ENCODE results near the gene TRAF2. TPM values are rescaled to one million over a fixed set of nuclear protein-coding genes. Genes with fewer than 3 reads are reported as not detected.

Gene TRAF2
- total and polyA plus RNA-seq, 2 donors (not counting 1 experiment from before 2014, with no cell fraction given): 25.5 to 54.5 TPM

DNA sequence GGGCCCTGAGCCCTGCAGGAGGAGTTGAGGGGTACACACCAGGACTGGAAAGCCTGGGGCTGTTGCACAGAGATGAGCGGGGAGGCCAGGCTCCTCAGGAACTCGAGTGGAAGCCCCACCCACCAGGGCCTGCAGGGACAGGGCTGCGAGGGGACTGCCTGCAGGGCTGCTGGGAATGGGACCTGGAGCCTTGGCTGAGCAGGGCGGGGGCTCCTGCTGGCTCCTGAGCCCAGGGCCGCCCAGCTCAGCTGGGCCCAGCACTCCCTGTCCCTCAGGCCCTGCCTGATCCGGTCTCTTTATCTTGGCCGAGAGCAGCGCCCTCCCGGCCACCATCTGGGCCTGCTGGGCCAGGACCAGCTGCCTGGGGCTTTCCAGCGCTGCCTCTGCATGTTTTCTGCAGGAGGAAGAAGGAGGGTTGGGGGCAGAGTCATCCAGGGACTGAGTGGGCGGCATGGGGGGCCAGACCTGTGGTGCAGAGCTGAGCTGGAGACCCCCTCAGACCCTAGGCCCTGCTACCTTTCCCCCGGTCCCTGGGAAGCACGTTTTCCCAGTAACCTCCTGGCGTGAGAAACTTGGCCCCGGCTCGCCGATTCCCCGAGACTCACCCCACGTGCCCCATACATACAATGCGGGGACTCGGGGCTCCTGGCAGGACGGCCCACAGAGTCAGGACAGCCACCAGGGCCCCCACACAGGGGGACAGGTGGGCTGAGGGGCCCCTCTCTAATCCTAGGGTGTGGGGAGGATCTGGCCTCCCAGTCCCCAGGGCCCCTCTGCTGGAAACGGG, 75.2 kb downstream of the TRAF2 start:
- TF ChIP-seq EZH2 (IDR thresholded peaks at IDR 0.05; ENCODE audit: borderline replicate concordance, insufficient read depth, low read depth, low read length, poor library complexity, severe bottlenecking) (no peak), CTCF (IDR thresholded peaks at IDR 0.05) (no peak)
- peaks cover 0 to 2% (median 0%) of the 10 kb centered on the region in 3 donors for H3K9me3 ChIP-seq (ENCODE audit: control extremely low read depth in 1 of 3, control insufficient read depth in 2 of 3, insufficient read depth in 1 of 3, low read length in 2 of 3)
- H3K36me3 ChIP-seq (replicated peaks in 1 of 2; ENCODE audit: control extremely low read depth in 1 of 2, control insufficient read depth in 1 of 2, extremely low read depth in 1 of 2, insufficient read depth in 2 of 2, low read length in 1 of 2): no peaks in the 10 kb centered on the region
- H3K9ac ChIP-seq (ENCODE audit: low read length): no peak overlapping the region
- no peak overlapping the region for H3K27ac ChIP-seq (ENCODE audit: low read length in 2 of 2)
- Mint-ChIP-seq H3K27me3 (peaks cover 5% of the 10 kb centered on the region), H3K4me1 (peaks cover 11% of the 10 kb centered on the region), H3K27ac (no peak overlapping the region), H3K9me3 (ENCODE audit: insufficient read depth) (no peaks in the 10 kb centered on the region), H3K4me3 (no peak overlapping the region)
- intact Hi-C loops (cut with micrococcal nuclease): no loop called here
- WGBS (ENCODE audit: insufficient coverage): 81% methylated on average over 21 of the region's 23 CpGs
- no peak overlapping the region for H2AFZ ChIP-seq (ENCODE audit: insufficient read depth, low read depth, low read length, poor library complexity, severe bottlenecking)
- peaks cover 5 to 10% of the 10 kb centered on the region in 2 donors for H3K4me1 ChIP-seq (ENCODE audit: control insufficient read depth in 2 of 2, insufficient read depth in 2 of 2, low read length in 2 of 2)
- no peaks in the 10 kb centered on the region for H3K79me2 ChIP-seq (ENCODE audit: control insufficient read depth, insufficient read depth, low read length)
- no peak for DNase-seq
- ChIA-PET CTCF (interaction anchor here (0.8 kb wide), 1 partner anchor 71 kb away, joined by 3 read pairs; the partner anchor contains the start of gene FUT7), POLR2A (no interaction called here)
- no peak overlapping the region for H3K4me3 ChIP-seq (ENCODE audit: control extremely low read depth in 1 of 5, extremely low read depth in 1 of 5, insufficient read depth in 1 of 5, low read depth in 2 of 5, low read length in 4 of 5)
- peaks cover 0 to 7% (median under 1%) of the 10 kb centered on the region in 4 experiments for H3K27me3 ChIP-seq (replicated peaks in 1 of 4; ENCODE audit: control extremely low read depth in 1 of 4, control insufficient read depth in 3 of 4, insufficient read depth in 4 of 4, low read length in 3 of 4)
- no peak overlapping the region for H3K4me2 ChIP-seq (replicated peaks; ENCODE audit: low read depth, low read length, poor library complexity, severe bottlenecking)
- no peaks in the 10 kb centered on the region for H4K20me1 ChIP-seq (ENCODE audit: control insufficient read depth, insufficient read depth, low read length, poor library complexity, severe bottlenecking)
- no peak for ATAC-seq (ENCODE audit: low read depth)

DNA sequence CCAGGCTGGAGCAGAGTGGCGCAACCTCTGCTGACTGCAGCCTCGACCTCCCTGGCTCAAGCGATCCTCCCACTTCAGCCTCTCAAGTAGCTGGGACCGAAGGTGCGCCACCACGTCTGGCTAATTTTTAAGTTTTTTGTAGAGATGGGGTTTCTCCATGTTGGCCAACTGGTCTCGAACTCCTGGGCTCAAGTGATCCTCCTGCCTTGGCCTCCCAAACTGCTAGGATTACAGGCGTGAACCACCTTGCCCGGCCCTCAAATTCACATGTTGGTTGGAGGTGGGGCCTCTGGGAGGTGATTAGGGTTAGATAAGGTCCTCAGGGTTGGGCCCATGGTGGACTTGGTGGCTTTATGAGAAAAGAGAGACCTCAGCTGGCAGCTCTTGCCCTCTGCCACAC, 75.8 kb downstream of the TRAF2 start:
- ChIA-PET CTCF (interaction anchor here (0.8 kb wide), 1 partner anchor 70 kb away, joined by 3 read pairs; the partner anchor contains the start of gene FUT7), POLR2A (no interaction called here)
- no peaks in the 10 kb centered on the region for H3K36me3 ChIP-seq (replicated peaks in 1 of 2; ENCODE audit: control extremely low read depth in 1 of 2, control insufficient read depth in 1 of 2, extremely low read depth in 1 of 2, insufficient read depth in 2 of 2, low read length in 1 of 2)
- peaks cover 5 to 10% of the 10 kb centered on the region in 2 donors for H3K4me1 ChIP-seq (ENCODE audit: control insufficient read depth in 2 of 2, insufficient read depth in 2 of 2, low read length in 2 of 2)
- H3K4me3 ChIP-seq (ENCODE audit: control extremely low read depth in 1 of 5, extremely low read depth in 1 of 5, insufficient read depth in 1 of 5, low read depth in 2 of 5, low read length in 4 of 5): no peak overlapping the region
- no peak overlapping the region for H3K27ac ChIP-seq (ENCODE audit: low read length in 2 of 2)
- DNase-seq (no peak), ATAC-seq (ENCODE audit: low read depth) (no peak)
- no peaks in the 10 kb centered on the region for H4K20me1 ChIP-seq (ENCODE audit: control insufficient read depth, insufficient read depth, low read length, poor library complexity, severe bottlenecking)
- peaks cover 0 to 7% (median under 1%) of the 10 kb centered on the region in 4 experiments for H3K27me3 ChIP-seq (replicated peaks in 1 of 4; ENCODE audit: control extremely low read depth in 1 of 4, control insufficient read depth in 3 of 4, insufficient read depth in 4 of 4, low read length in 3 of 4)
- Mint-ChIP-seq H3K27me3 (peaks cover 5% of the 10 kb centered on the region), H3K27ac (no peak overlapping the region), H3K4me1 (peaks cover 11% of the 10 kb centered on the region), H3K4me3 (no peak overlapping the region), H3K9me3 (ENCODE audit: insufficient read depth) (no peaks in the 10 kb centered on the region)
- no peak overlapping the region for H2AFZ ChIP-seq (ENCODE audit: insufficient read depth, low read depth, low read length, poor library complexity, severe bottlenecking)
- intact Hi-C loops (cut with micrococcal nuclease): no loop called here
- WGBS (ENCODE audit: insufficient coverage): 95% methylated on average over 7 of the region's 9 CpGs
- no peak overlapping the region for H3K9ac ChIP-seq (ENCODE audit: low read length)
- H3K4me2 ChIP-seq (replicated peaks; ENCODE audit: low read depth, low read length, poor library complexity, severe bottlenecking): no peak overlapping the region
- no peaks in the 10 kb centered on the region for H3K79me2 ChIP-seq (ENCODE audit: control insufficient read depth, insufficient read depth, low read length)
- peaks cover 0 to 2% (median 0%) of the 10 kb centered on the region in 3 donors for H3K9me3 ChIP-seq (ENCODE audit: control extremely low read depth in 1 of 3, control insufficient read depth in 2 of 3, insufficient read depth in 1 of 3, low read length in 2 of 3)
- TF ChIP-seq EZH2 (IDR thresholded peaks at IDR 0.05; ENCODE audit: borderline replicate concordance, insufficient read depth, low read depth, low read length, poor library complexity, severe bottlenecking) (no peak), CTCF (IDR thresholded peaks at IDR 0.05) (no peak)
